Mesenchymal stem cell (in vitro differentiated cells and primary cell): ENCODE results near the gene OPRL1.
"Not testable (repeated sequence)": the region's sequence is repeated elsewhere in the genome, so short reads cannot be mapped to it uniquely, and the experiment has no call there.

Experiments
- DNase-seq: peaks from one replicate; pipeline ENCODE4 v3.0.0-alpha.2; 2013
- H2AFZ ChIP-seq: one replicate; pipeline ENCODE4 v1.6.1; 2013; ENCODE audit warnings: low read depth, mild to moderate bottlenecking, control low read depth, inconsistent platforms, low read length, moderate library complexity
- H2AK5ac ChIP-seq: 2 replicates; pipeline ENCODE4 v1.6.1; 2013; ENCODE audit warnings: low read length, moderate library complexity, mild to moderate bottlenecking, inconsistent platforms; ENCODE audit not compliant: severe bottlenecking
- H2BK120ac ChIP-seq: one replicate; pipeline ENCODE4 v1.6.1; 2013; ENCODE audit warnings: low read depth, mild to moderate bottlenecking, inconsistent platforms, low read length, moderate library complexity
- H2BK12ac ChIP-seq, 2 experiments: one replicate each; pipeline ENCODE4 v1.6.1; 2013; ENCODE audit warnings: inconsistent platforms in 2 of 2, low read length in 2 of 2, mild to moderate bottlenecking in 2 of 2, moderate library complexity in 2 of 2, control low read depth in 1 of 2
- H2BK15ac ChIP-seq: one replicate; pipeline ENCODE4 v1.6.1; 2013; ENCODE audit warnings: mild to moderate bottlenecking, low read depth, inconsistent platforms; ENCODE audit not compliant: poor library complexity, severe bottlenecking
- H2BK5ac ChIP-seq: 2 replicates; pipeline ENCODE4 v1.6.1; 2013; ENCODE audit warnings: low read depth, mild to moderate bottlenecking, low read length, control low read depth, inconsistent platforms; ENCODE audit not compliant: poor library complexity, severe bottlenecking
- H3K14ac ChIP-seq, 2 experiments: one replicate each; pipeline ENCODE4 v1.6.1; 2013; ENCODE audit warnings: inconsistent platforms in 2 of 2, low read length in 2 of 2, control low read depth in 1 of 2, mild to moderate bottlenecking in 1 of 2, moderate library complexity in 1 of 2
- H3K18ac ChIP-seq, 2 experiments: one replicate each; pipeline ENCODE4 v1.6.1; 2013; ENCODE audit warnings: inconsistent platforms in 2 of 2, low read length in 2 of 2, control low read depth in 1 of 2, low read depth in 1 of 2, mild to moderate bottlenecking in 1 of 2
- H3K23ac ChIP-seq, 2 experiments: one replicate each; pipeline ENCODE4 v1.6.1; 2013; ENCODE audit warnings: inconsistent platforms in 2 of 2, low read length in 2 of 2, mild to moderate bottlenecking in 2 of 2, moderate library complexity in 2 of 2, control low read depth in 1 of 2
- H3K27ac ChIP-seq: 2 replicates; pipeline ENCODE4 v1.5.1; 2013; ENCODE audit warnings: mild to moderate bottlenecking, moderate library complexity, low read length, control low read depth, inconsistent platforms; ENCODE audit not compliant: poor library complexity, severe bottlenecking
- H3K27me3 ChIP-seq, 2 experiments: 2 replicates each; pipeline versions ENCODE4 v1.6.1 to v1.7.0; 2013; ENCODE audit warnings: low read length in 2 of 2, mild to moderate bottlenecking in 2 of 2, moderate library complexity in 2 of 2, control low read depth in 1 of 2, inconsistent platforms in 1 of 2; ENCODE audit not compliant: control insufficient read depth in 1 of 2, insufficient read depth in 1 of 2
- H3K36me3 ChIP-seq, 2 experiments: 2 replicates each; pipeline versions ENCODE4 v1.6.1 to v1.7.0; 2013; ENCODE audit warnings: low read length in 2 of 2, control low read depth in 1 of 2, inconsistent platforms in 1 of 2, low read depth in 1 of 2, mild to moderate bottlenecking in 1 of 2; ENCODE audit not compliant: insufficient read depth in 2 of 2, control insufficient read depth in 1 of 2
- H3K4ac ChIP-seq, 2 experiments: one replicate each; pipeline ENCODE4 v1.6.1; 2013; ENCODE audit warnings: inconsistent platforms in 2 of 2, low read length in 2 of 2, mild to moderate bottlenecking in 2 of 2, moderate library complexity in 2 of 2, control low read depth in 1 of 2, low read depth in 1 of 2
- H3K4me1 ChIP-seq: 2 replicates; pipeline ENCODE4 v1.6.1; 2013; ENCODE audit warnings: low read depth, low read length, control low read depth; ENCODE audit not compliant: control insufficient read depth, insufficient read depth
- H3K4me2 ChIP-seq: 2 replicates; pipeline ENCODE4 v1.6.1; 2013; ENCODE audit warnings: low read length, mild to moderate bottlenecking, inconsistent platforms; ENCODE audit not compliant: poor library complexity, severe bottlenecking
- H3K4me3 ChIP-seq, 2 experiments: 2 replicates each; pipeline versions ENCODE4 v1.5.1 to v1.7.0; 2013; ENCODE audit warnings: low read length in 2 of 2, mild to moderate bottlenecking in 2 of 2, control low read depth in 1 of 2, low read depth in 1 of 2; ENCODE audit not compliant: insufficient read depth in 1 of 2
- H3K79me1 ChIP-seq: replicated peaks from 2 replicates; pipeline ENCODE4 v1.6.1; 2013; ENCODE audit warnings: mild to moderate bottlenecking, control low read depth, low read length, inconsistent platforms; ENCODE audit not compliant: poor library complexity, severe bottlenecking
- H3K9ac ChIP-seq: 2 replicates; pipeline ENCODE4 v1.7.0; 2013; ENCODE audit warnings: mild to moderate bottlenecking, low read length, moderate library complexity
- H3K9me3 ChIP-seq: 2 replicates; pipeline ENCODE4 v1.7.0; 2013; ENCODE audit warnings: mild to moderate bottlenecking, low read length; ENCODE audit not compliant: control insufficient read depth
- H4K8ac ChIP-seq: one replicate; pipeline ENCODE4 v1.6.1; 2013; ENCODE audit warnings: inconsistent platforms, mild to moderate bottlenecking, low read length, moderate library complexity
- H4K91ac ChIP-seq: one replicate; pipeline ENCODE4 v1.6.1; 2013; ENCODE audit warnings: mild to moderate bottlenecking, low read length, inconsistent platforms
- WGBS: methylation state at CpG from one replicate; pipeline ENCODE4 v1.1.7; 2013; ENCODE audit warnings: mixed read lengths; 5-methylcytosine and 5-hydroxymethylcytosine counted together

Gene OPRL1

GRCh38 chr20:64119681-64120341, 39.9 kb downstream of the OPRL1 start:
- no peak for DNase-seq
- Histone ChIP-seq H2BK12ac (no peak overlapping the region), H3K14ac (no peak overlapping the region), H3K79me1 (no peaks in the 10 kb centered on the region), H3K23ac (no peak overlapping the region), H3K18ac (no peak overlapping the region), H3K9me3 (no peaks in the 10 kb centered on the region), H2AK5ac (no peak overlapping the region), H2AFZ (no peak overlapping the region), H3K4me1 (peaks cover 8% of the 10 kb centered on the region), H4K8ac (peak overlapping the region; percentile 59), H2BK15ac (no peak overlapping the region), H3K36me3 (no peaks in the 10 kb centered on the region), H3K27ac (no peak overlapping the region), H2BK5ac (no peak overlapping the region), H4K91ac (no peak overlapping the region), H3K4me3 (no peak overlapping the region), H3K27me3 (peaks cover 35 to 64% of the 10 kb centered on the region in 2 experiments), H3K4ac (no peak overlapping the region), H3K9ac (no peak overlapping the region), H2BK120ac (no peak overlapping the region), H3K4me2 (no peak overlapping the region)
- WGBS, result 73% methylated on average over 13 of the region's 14 CpGs

GRCh38 chr20:64121586-64121985, 41.7 kb downstream of the OPRL1 start:
- Histone ChIP-seq H3K79me1 (no peaks in the 10 kb centered on the region), H3K36me3 (no peaks in the 10 kb centered on the region), H3K23ac (no peak overlapping the region), H3K9me3 (no peaks in the 10 kb centered on the region), H3K27me3 (peaks cover 24 to 53% of the 10 kb centered on the region in 2 experiments), H3K4me1 (peaks cover 4% of the 10 kb centered on the region), H2AK5ac (no peak overlapping the region), H2BK15ac (no peak overlapping the region), H3K4ac (no peak overlapping the region), H2BK120ac (no peak overlapping the region), H2AFZ (no peak overlapping the region), H3K27ac (no peak overlapping the region), H3K14ac (no peak overlapping the region), H4K8ac (no peak overlapping the region), H2BK12ac (no peak overlapping the region), H3K4me3 (no peak overlapping the region), H3K4me2 (no peak overlapping the region), H3K9ac (no peak overlapping the region), H2BK5ac (no peak overlapping the region), H4K91ac (no peak overlapping the region), H3K18ac (no peak overlapping the region)
- no peak for DNase-seq
- 86% methylated on average over 12 of the region's 12 CpGs for WGBS

GRCh38 chr20:64122927-64123326, 43.0 kb downstream of the OPRL1 start:
- H3K4me1 ChIP-seq, H3K79me1 ChIP-seq, H3K4me2 ChIP-seq, DNase-seq, H3K4me3 ChIP-seq, H3K18ac ChIP-seq, H3K14ac ChIP-seq, H2AK5ac ChIP-seq, H2BK120ac ChIP-seq, H2AFZ ChIP-seq, H2BK12ac ChIP-seq, H3K4ac ChIP-seq, H4K91ac ChIP-seq, H3K23ac ChIP-seq, H3K9me3 ChIP-seq, H2BK15ac ChIP-seq, H3K36me3 ChIP-seq, H4K8ac ChIP-seq, H2BK5ac ChIP-seq, H3K27ac ChIP-seq, H3K9ac ChIP-seq: not testable (repeated sequence)
- WGBS, result 81% methylated on average over 11 of the region's 11 CpGs
- peaks cover 24 to 53% of the 10 kb centered on the region in 2 experiments for H3K27me3 ChIP-seq

- 86% methylated on average over 11 of the region's 11 CpGs for WGBS
- H2BK120ac ChIP-seq, H3K18ac ChIP-seq, H3K4me1 ChIP-seq, H2BK15ac ChIP-seq, H3K27ac ChIP-seq, H3K79me1 ChIP-seq, H3K4me2 ChIP-seq, H4K91ac ChIP-seq, H3K4me3 ChIP-seq, H2AFZ ChIP-seq, H3K9me3 ChIP-seq, DNase-seq, H3K14ac ChIP-seq, H4K8ac ChIP-seq, H3K4ac ChIP-seq, H2BK12ac ChIP-seq, H2BK5ac ChIP-seq, H3K23ac ChIP-seq, H3K36me3 ChIP-seq, H3K9ac ChIP-seq, H2AK5ac ChIP-seq: not testable (repeated sequence)
- H3K27me3 ChIP-seq, result peaks cover 24 to 59% of the 10 kb centered on the region in 2 experiments
Measured at GRCh38 chr20:64123517-64123916, 43.6 kb downstream of the OPRL1 start.
